ENCODE results near the gene TSFM.

The TSFM gene

GRCh38 chr12:57837864-57838562 lies 55.4 kb downstream of the TSFM start:
- no peak for TF ChIP-seq CTCF (IDR thresholded peaks at IDR 0.05; ENCODE audit: borderline replicate concordance, insufficient read depth, low read depth, low read length)
- no peak overlapping the region for H3K4me3 ChIP-seq (ENCODE audit: low read depth, low read length)

GRCh38 chr12:57838594-57839302 lies 56.2 kb downstream of the TSFM start:
- no peak for TF ChIP-seq CTCF (IDR thresholded peaks at IDR 0.05; ENCODE audit: borderline replicate concordance, insufficient read depth, low read depth, low read length)
- no peak overlapping the region for H3K4me3 ChIP-seq (ENCODE audit: low read depth, low read length)

GRCh38 chr12:57839996-57840395 lies 57.4 kb downstream of the TSFM start:
- no peak for TF ChIP-seq CTCF (IDR thresholded peaks at IDR 0.05; ENCODE audit: borderline replicate concordance, insufficient read depth, low read depth, low read length)
- no peak overlapping the region for H3K4me3 ChIP-seq (ENCODE audit: low read depth, low read length)

- no peak overlapping the region for H3K4me3 ChIP-seq (ENCODE audit: low read depth, low read length)
- no peak for TF ChIP-seq CTCF (IDR thresholded peaks at IDR 0.05; ENCODE audit: borderline replicate concordance, insufficient read depth, low read depth, low read length)
These were observed 58.1 kb downstream of the TSFM start for GRCh38 chr12:57840726-57841125.

GRCh38 chr12:57841445-57841844 lies 58.9 kb downstream of the TSFM start:
- no peak overlapping the region for H3K4me3 ChIP-seq (ENCODE audit: low read depth, low read length)
- no peak for TF ChIP-seq CTCF (IDR thresholded peaks at IDR 0.05; ENCODE audit: borderline replicate concordance, insufficient read depth, low read depth, low read length)

GRCh38 chr12:57842342-57843294 lies 60.0 kb downstream of the TSFM start:
- TF ChIP-seq CTCF (IDR thresholded peaks at IDR 0.05; ENCODE audit: borderline replicate concordance, insufficient read depth, low read depth, low read length) = no peak
- peak overlapping the region; percentile 17 for H3K4me3 ChIP-seq (ENCODE audit: low read depth, low read length)
